ENCODE measurements around the gene LSM12.
A peak's percentile ranks its signal among the peaks of the same experiment; 100 is the strongest.
"Not testable (repeated sequence)": the region's sequence is repeated elsewhere in the genome, so short reads cannot be mapped to it uniquely, and the experiment has no call there.

Gene LSM12

GRCh38 chr17:44074911-44075285 is 8.4 kb upstream of the LSM12 start:
- DNase-seq: no peak

- no peak for DNase-seq
Measured at GRCh38 chr17:44074231-44074910, 7.9 kb upstream of the LSM12 start.

- DNase-seq: no peak
Measured at GRCh38 chr17:44071772-44072171, 5.3 kb upstream of the LSM12 start.

- DNase-seq: no peak
Measured at GRCh38 chr17:44071198-44071520, 4.7 kb upstream of the LSM12 start.

- peak; percentile 100 for DNase-seq
Measured at GRCh38 chr17:44070455-44071197, 4.2 kb upstream of the LSM12 start, which contains the start of gene G6PC3. TSS of gene G6PC3 (plus strand) at chr17:44070735. CDS start at chr17:44070966, 231 bp downstream.

GRCh38 chr17:44069974-44070454 is 3.5 kb upstream of the LSM12 start:
- peak; percentile 70 for DNase-seq

GRCh38 chr17:44067545-44067940 is 1.1 kb upstream of the LSM12 start:
- DNase-seq: no peak

GRCh38 chr17:44065668-44066203 is 735 bp downstream of the LSM12 start:
- peak; percentile 46 for DNase-seq

GRCh38 chr17:44063704-44064639 is 2.5 kb downstream of the LSM12 start:
- no peak for DNase-seq

- DNase-seq: no peak
Measured at GRCh38 chr17:44062871-44063270, 3.6 kb downstream of the LSM12 start.

GRCh38 chr17:44061446-44061845 is 5.0 kb downstream of the LSM12 start:
- no peak for DNase-seq

GRCh38 chr17:44059101-44059892 is 7.2 kb downstream of the LSM12 start:
- DNase-seq: no peak

- peak; percentile 27 for DNase-seq
Measured at GRCh38 chr17:44053125-44053872, 13.2 kb downstream of the LSM12 start.

- no peak for DNase-seq
Measured at GRCh38 chr17:44049294-44050060, 17.0 kb downstream of the LSM12 start.

GRCh38 chr17:44046893-44047292 is 19.6 kb downstream of the LSM12 start:
- not testable (repeated sequence) for DNase-seq

- DNase-seq: no peak
Measured at GRCh38 chr17:44045486-44045885, 21.0 kb downstream of the LSM12 start.

- DNase-seq: no peak
Measured at GRCh38 chr17:44044071-44044470, 22.4 kb downstream of the LSM12 start.

- no peak for DNase-seq
Measured at GRCh38 chr17:44043272-44043696, 23.2 kb downstream of the LSM12 start.

- DNase-seq: no peak
Measured at GRCh38 chr17:44039829-44040635, 26.4 kb downstream of the LSM12 start.

- DNase-seq: no peak
Measured at GRCh38 chr17:44038604-44039011, 27.9 kb downstream of the LSM12 start.
